OCI-LY3 (cell line): ENCODE results near the gene IL26.

Source experiments
- CTCF ChIP-seq: fragments of 200-600, 300-600 bp; sonication (generic); IDR thresholded peaks from 2 replicates; pipeline ENCODE4 v1.5.1; 2014; ENCODE audit warnings: antibody characterized with exemption, low read length, low read depth
- EZH2phosphoT487 ChIP-seq: fragments of 200-600 bp; shearing (Covaris generic); IDR thresholded peaks from 2 replicates; pipeline ENCODE4 v1.6.1; 2018; ENCODE audit warnings: antibody characterized with exemption, mixed run types, low read depth

GRCh38 chr12:68246350-68246749 is 20.7 kb upstream of the IL26 start:
- TF ChIP-seq CTCF = no peak
- no peak for TF ChIP-seq EZH2phosphoT487
